Measurements from ENCODE around the gene FANCD2.
"Not testable (repeated sequence)": the region's sequence is repeated elsewhere in the genome, so short reads cannot be mapped to it uniquely, and the experiment has no call there.

FANCD2 gene

GRCh38 chr3:10026084-10026890, at the start of gene FANCD2:
FANCD2 (plus strand) TSS chr3:10026437; CDS start chr3:10028658, 2,221 bp downstream.
- no peak for DNase-seq (ENCODE audit: low read depth in 2 of 2)

- peak; percentile 81 to 87 for DNase-seq (ENCODE audit: low read depth in 2 of 2)
Measured at GRCh38 chr3:9976721-9977709, 49.2 kb upstream of the FANCD2 start.

GRCh38 chr3:9978710-9979305, 47.4 kb upstream of the FANCD2 start:
- DNase-seq (ENCODE audit: low read depth in 2 of 2), result no peak

- no peak for DNase-seq (ENCODE audit: low read depth in 2 of 2)
Measured at GRCh38 chr3:9980251-9980650, 46.0 kb upstream of the FANCD2 start.

- no peak for DNase-seq (ENCODE audit: low read depth in 2 of 2)
Measured at GRCh38 chr3:9986230-9986725, 40.0 kb upstream of the FANCD2 start.

GRCh38 chr3:9994086-9994844, 32.0 kb upstream of the FANCD2 start:
- no peak for DNase-seq (ENCODE audit: low read depth in 2 of 2)

GRCh38 chr3:10000686-10001085, 25.6 kb upstream of the FANCD2 start:
- no peak for DNase-seq (ENCODE audit: low read depth in 2 of 2)

GRCh38 chr3:10002951-10003350, 23.3 kb upstream of the FANCD2 start:
- DNase-seq (ENCODE audit: low read depth in 2 of 2), result no peak

- no peak for DNase-seq (ENCODE audit: low read depth in 2 of 2)
Measured at GRCh38 chr3:10004506-10004905, 21.7 kb upstream of the FANCD2 start.

- no peak for DNase-seq (ENCODE audit: low read depth in 2 of 2)
Measured at GRCh38 chr3:10004960-10005564, 21.2 kb upstream of the FANCD2 start.

- no peak for DNase-seq (ENCODE audit: low read depth in 2 of 2)
Measured at GRCh38 chr3:10006048-10006761, 20.0 kb upstream of the FANCD2 start.

GRCh38 chr3:10006762-10007090, 19.5 kb upstream of the FANCD2 start:
- no peak for DNase-seq (ENCODE audit: low read depth in 2 of 2)

- no peak for DNase-seq (ENCODE audit: low read depth in 2 of 2)
Measured at GRCh38 chr3:10007126-10007782, 19.0 kb upstream of the FANCD2 start.

- not testable (repeated sequence) for DNase-seq (ENCODE audit: low read depth in 2 of 2)
Measured at GRCh38 chr3:10008216-10008587, 18.0 kb upstream of the FANCD2 start.

GRCh38 chr3:10008588-10009344, 17.5 kb upstream of the FANCD2 start:
- no peak for DNase-seq (ENCODE audit: low read depth in 2 of 2)

- no peak for DNase-seq (ENCODE audit: low read depth in 2 of 2)
Measured at GRCh38 chr3:10010421-10010877, 15.8 kb upstream of the FANCD2 start.

- DNase-seq (ENCODE audit: low read depth in 2 of 2), result peak in 1 of 2 experiments; percentile 49
Measured at GRCh38 chr3:10010878-10011465, 15.3 kb upstream of the FANCD2 start.

- DNase-seq (ENCODE audit: low read depth in 2 of 2), result no peak
Measured at GRCh38 chr3:10011631-10012030, 14.6 kb upstream of the FANCD2 start.
